H1 (cell line): ENCODE results near the gene ACVR2B. TPM values are rescaled to one million over a fixed set of nuclear protein-coding genes. Genes with fewer than 3 reads are reported as not detected.

ENCODE experiments used
- CTCF ChIA-PET: fragments of 300-600 bp; sonication (Branson Sonifier 250); formaldehyde crosslinking; loops from one replicate; lab custom pipeline; 2021; ENCODE audit not compliant: partially characterized antibody; lab: Charles Lee
- POLR2A ChIA-PET: fragments of 300-600 bp; sonication (Branson Sonifier 250); formaldehyde crosslinking; loops from one replicate; lab custom pipeline; 2021; ENCODE audit warnings: inconsistent platforms; ENCODE audit not compliant: partially characterized antibody; lab: Charles Lee
- DNase-seq, 2 experiments: peaks; one replicate each; pipeline versions ENCODE4 v3.0.0 to v3.0.0-alpha.2; 2010 to 2022; ENCODE audit warnings: low spot score in 2 of 2, low read depth in 1 of 2, mixed read lengths in 1 of 2
- FAIRE-seq: peaks from 2 replicates; lab custom pipeline; 2011; peaks lifted over from hg19 to GRCh38; lab: Jason Lieb, UNC
- H2AFZ ChIP-seq: 2 replicates; pipeline ENCODE4 v1.8.1; 2012; ENCODE audit warnings: low read length, inconsistent platforms
- H2AK5ac ChIP-seq: 2 replicates; pipeline ENCODE4 v1.6.1; 2013; ENCODE audit warnings: low read depth, low read length
- H2BK120ac ChIP-seq: replicated peaks from 2 replicates; pipeline ENCODE3; 2013; ENCODE audit warnings: low read depth, low read length, inconsistent platforms
- H2BK12ac ChIP-seq: 2 replicates; pipeline ENCODE4 v1.6.1; 2013; ENCODE audit warnings: low read depth, low read length
- H2BK15ac ChIP-seq: 2 replicates; pipeline ENCODE4 v1.6.1; 2013; ENCODE audit warnings: low read length
- H2BK20ac ChIP-seq: 2 replicates; pipeline ENCODE4 v1.6.1; 2013; ENCODE audit warnings: low read length
- H2BK5ac ChIP-seq: 2 replicates; pipeline ENCODE4 v1.6.1; 2013; ENCODE audit warnings: low read depth, low read length
- H3K14ac ChIP-seq: 2 replicates; pipeline ENCODE4 v1.6.1; 2013; ENCODE audit warnings: inconsistent platforms; ENCODE audit not compliant: insufficient read length
- H3K18ac ChIP-seq: 2 replicates; pipeline ENCODE4 v1.6.1; 2013; ENCODE audit warnings: low read length; ENCODE audit errors: extremely low read depth
- H3K23ac ChIP-seq: 2 replicates; pipeline ENCODE4 v1.6.1; 2013; ENCODE audit warnings: inconsistent platforms; ENCODE audit not compliant: insufficient read length
- H3K23me2 ChIP-seq: 2 replicates; pipeline ENCODE4 v1.6.1; 2013; ENCODE audit warnings: low read depth, low read length
- H3K27ac ChIP-seq: 2 replicates; pipeline ENCODE4 v1.6.1; 2011; ENCODE audit warnings: low read depth, low read length, inconsistent platforms
- H3K27me3 ChIP-seq, 4 experiments: replicated peaks in 1 of 4; 1 replicate in 1 of 4; 2 replicates in 3 of 4; pipeline versions ENCODE4 v1.6.1 to v1.8.1; 2011 to 2013; ENCODE audit warnings: low read length in 3 of 4, mild to moderate bottlenecking in 3 of 4, inconsistent platforms in 2 of 4, mixed read lengths in 2 of 4, moderate library complexity in 1 of 4; ENCODE audit not compliant: control insufficient read depth in 3 of 4, insufficient read depth in 3 of 4; ENCODE audit errors: extremely low read depth in 1 of 4
- H3K36me3 ChIP-seq, 4 experiments: 2 replicates each; pipeline versions ENCODE4 v1.6.1 to v1.8.1; 2011 to 2013; ENCODE audit warnings: mild to moderate bottlenecking in 4 of 4, low read length in 3 of 4, moderate library complexity in 2 of 4, control low read depth in 1 of 4, inconsistent platforms in 1 of 4; ENCODE audit not compliant: insufficient read depth in 4 of 4, control insufficient read depth in 2 of 4
- H3K4ac ChIP-seq: replicated peaks from 2 replicates; pipeline ENCODE3; 2013; ENCODE audit warnings: low read length, low read depth, mixed read lengths, inconsistent platforms; ENCODE audit not compliant: insufficient read length
- H3K4me1 ChIP-seq, 4 experiments: replicated peaks in 1 of 4; 1 replicate in 1 of 4; 2 replicates in 3 of 4; pipeline versions ENCODE4 v1.6.1 to v1.8.1; 2011 to 2013; ENCODE audit warnings: low read length in 3 of 4, inconsistent platforms in 2 of 4, mixed read lengths in 1 of 4; ENCODE audit not compliant: insufficient read depth in 4 of 4, control insufficient read depth in 3 of 4
- H3K4me2 ChIP-seq, 2 experiments: 2 replicates each; pipeline versions ENCODE4 v1.6.1 to v1.8.1; 2011 to 2013; ENCODE audit warnings: low read depth in 2 of 2, low read length in 2 of 2, control low read depth in 1 of 2, inconsistent platforms in 1 of 2, mild to moderate bottlenecking in 1 of 2; ENCODE audit not compliant: insufficient read depth in 1 of 2
- H3K4me3 ChIP-seq, 4 experiments: fragments of 200-600, 300-600 bp in 1 of 4; sonication (generic), shearing (Covaris generic), sonication (Bioruptor Twin) in 1 of 4; 2 replicates each; pipeline versions ENCODE4 v1.5.1 to v1.8.1; 2011 to 2016; ENCODE audit warnings: low read length in 4 of 4, low read depth in 3 of 4, control low read depth in 2 of 4, inconsistent platforms in 2 of 4, mild to moderate bottlenecking in 2 of 4, mixed read lengths in 1 of 4, moderate library complexity in 1 of 4; ENCODE audit not compliant: insufficient read depth in 2 of 4; ENCODE audit errors: extremely low read depth in 1 of 4
- H3K56ac ChIP-seq: replicated peaks from 2 replicates; pipeline ENCODE3; 2013; ENCODE audit warnings: low read depth, mild to moderate bottlenecking, mixed read lengths, low read length, inconsistent platforms; ENCODE audit not compliant: insufficient read length
- H3K79me1 ChIP-seq: 2 replicates; pipeline ENCODE4 v1.6.1; 2013; ENCODE audit warnings: low read depth, low read length, control low read depth
- H3K79me2 ChIP-seq, 2 experiments: 2 replicates each; pipeline versions ENCODE4 v1.6.1 to v1.8.1; 2012 to 2013; ENCODE audit warnings: low read length in 2 of 2, mild to moderate bottlenecking in 2 of 2, inconsistent platforms in 1 of 2; ENCODE audit not compliant: insufficient read depth in 2 of 2, control insufficient read depth in 1 of 2
- H3K9ac ChIP-seq, 4 experiments: replicated peaks in 1 of 4; 1 replicate in 1 of 4; 2 replicates in 3 of 4; pipeline versions ENCODE4 v1.6.1 to v1.8.1; 2011 to 2013; ENCODE audit warnings: low read depth in 3 of 4, low read length in 3 of 4, control low read depth in 2 of 4, mild to moderate bottlenecking in 2 of 4, moderate library complexity in 2 of 4, inconsistent platforms in 1 of 4; ENCODE audit errors: extremely low read depth in 1 of 4
- H3K9me3 ChIP-seq, 2 experiments: 2 replicates each; pipeline versions ENCODE4 v1.6.1 to v1.8.1; 2012 to 2013; ENCODE audit warnings: mild to moderate bottlenecking in 2 of 2, moderate library complexity in 2 of 2, control low read depth in 1 of 2, inconsistent platforms in 1 of 2, low read depth in 1 of 2, low read length in 1 of 2, mixed read lengths in 1 of 2; ENCODE audit not compliant: insufficient read depth in 2 of 2
- H4K20me1 ChIP-seq, 2 experiments: replicated peaks in 1 of 2; 2 replicates each; pipeline versions ENCODE3 to v1.8.1; 2011 to 2013; ENCODE audit warnings: inconsistent platforms in 2 of 2, low read length in 2 of 2, mild to moderate bottlenecking in 1 of 2; ENCODE audit not compliant: insufficient read depth in 2 of 2, control insufficient read depth in 1 of 2
- H4K5ac ChIP-seq: 2 replicates; pipeline ENCODE4 v1.6.1; 2013; ENCODE audit warnings: low read length, low read depth, mixed read lengths, inconsistent platforms; ENCODE audit not compliant: insufficient read length
- H4K8ac ChIP-seq: 2 replicates; pipeline ENCODE4 v1.8.0; 2013; ENCODE audit warnings: mild to moderate bottlenecking, moderate library complexity, low read length, inconsistent platforms; ENCODE audit not compliant: insufficient read depth; ENCODE audit errors: extremely low read depth
- H4K91ac ChIP-seq: replicated peaks from 2 replicates; pipeline ENCODE3; 2013; ENCODE audit warnings: low read length, mixed read lengths, inconsistent platforms; ENCODE audit not compliant: insufficient read length
- HDAC6 ChIP-seq: IDR thresholded peaks from one replicate; pipeline ENCODE4 v1.7.1; 2012; ENCODE audit warnings: low read depth, mild to moderate bottlenecking, inconsistent platforms, low read length, moderate library complexity
- WGBS, 2 experiments: shearing (Covaris generic) in 1 of 2; methylation state at CpG; one replicate each; pipeline versions ENCODE4 v1.1.6 to v1.1.7; 2013 to 2015; ENCODE audit warnings: low lambda C conversion rate in 2 of 2, mixed read lengths in 2 of 2, inconsistent platforms in 1 of 2, low coverage in 1 of 2, missing lambda C conversion rate in 1 of 2; ENCODE audit not compliant: insufficient replicate concordance in 2 of 2, insufficient coverage in 1 of 2, insufficient read length in 1 of 2; ENCODE audit errors: extremely low coverage in 1 of 2, missing lambda C conversion rate in 1 of 2; 5-methylcytosine and 5-hydroxymethylcytosine counted together
- polyA plus RNA-seq, 7 experiments: library from polyadenylated mRNA; depleted of rRNA in 3 of 7; stranded (reverse) in 5 of 7; unstranded in 2 of 7; fragments of >200 nt in 5 of 7; fragments of 200-250 nt in 2 of 7; gene quantifications; 1 replicate in 5 of 7; 2 replicates in 1 of 7; 4 replicates in 1 of 7; pipeline versions ENCODE4 v1.2.1 to v1.2.3, GENCODE V29; 2011 to 2013; ENCODE audit warnings: missing spikeins in 2 of 7, mixed read lengths in 2 of 7
- total RNA-seq: library from RNA; stranded (reverse); fragmentation: NEBNext Ultra II Directional; extraction: Animal tissue kit (Norgen Biotek cat#: 25700); gene quantifications from 2 replicates; pipeline ENCODE4 v1.2.1, GENCODE V29; 2021
- TF ChIP-seq, protein P1 (sequence below), 3 experiments: IDR thresholded peaks; 1 replicate in 2 of 3; 2 replicates in 1 of 3; pipeline versions ENCODE4 v1.5.1 to v1.6.1; 2011; ENCODE audit warnings: low read length in 3 of 3, mild to moderate bottlenecking in 3 of 3, inconsistent platforms in 2 of 3, low read depth in 1 of 3, moderate library complexity in 1 of 3; ENCODE audit not compliant: insufficient read depth in 1 of 3; ENCODE audit errors: control extremely low read depth in 1 of 3
- TF ChIP-seq, protein P2 (sequence below): IDR thresholded peaks from 2 replicates; pipeline ENCODE4 v1.6.1; 2011; ENCODE audit warnings: low read depth, mild to moderate bottlenecking, low read length; ENCODE audit not compliant: insufficient read depth

Gene ACVR2B
- total and polyA plus RNA-seq, 2 of the 8 experiments (the other 6 are each of a cell fraction or from before 2014, with no cell fraction given) = 24.7 to 109 TPM

DNA sequence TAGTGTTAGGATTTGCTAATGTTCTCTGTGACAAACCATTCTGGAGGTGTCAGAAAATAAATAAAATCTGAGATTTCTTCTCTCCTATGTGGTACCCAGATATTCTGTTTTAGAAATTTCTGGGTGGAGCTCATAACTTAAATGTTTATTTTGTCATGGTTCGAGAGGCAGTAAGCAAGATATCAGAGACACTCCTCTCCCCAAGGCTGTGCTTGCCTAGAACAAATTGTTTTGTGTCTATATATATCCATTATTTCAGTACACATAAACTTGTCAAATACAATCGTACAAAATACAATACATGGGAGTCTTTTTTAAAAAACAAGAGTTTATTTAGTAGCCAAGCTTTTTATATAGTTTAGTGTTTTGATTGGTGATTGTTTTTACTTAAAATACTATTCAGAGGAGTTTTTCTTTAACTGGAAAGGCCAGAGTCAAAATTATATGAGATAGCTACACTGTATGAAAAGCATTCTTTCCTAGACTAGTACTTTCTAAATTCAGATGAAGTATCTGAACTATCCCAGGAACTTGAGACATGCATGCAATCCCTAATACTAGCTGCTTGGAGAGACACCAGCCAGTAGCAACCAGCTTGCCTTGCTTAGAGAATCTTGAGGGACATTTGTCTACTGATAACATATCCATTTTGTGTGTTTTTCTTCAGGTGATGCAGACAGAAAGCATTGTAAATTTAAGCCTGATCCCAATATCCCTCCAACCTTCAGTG, 47.2 kb downstream of the ACVR2B start:
- Histone ChIP-seq H3K4ac (no peak overlapping the region), H3K18ac (no peak overlapping the region), H4K20me1 (no peaks in the 10 kb centered on the region), H3K79me1 (no peaks in the 10 kb centered on the region), H2AK5ac (no peak overlapping the region), H3K27ac (no peak overlapping the region), H3K4me1 (peaks cover 0 to 2% (median 0%) of the 10 kb centered on the region in 4 experiments; a peak in 1 of 7 replicates), H3K79me2 (no peaks in the 10 kb centered on the region), H3K23ac (no peak overlapping the region), H4K8ac (no peak overlapping the region), H2BK15ac (no peak overlapping the region), H2BK5ac (no peak overlapping the region), H3K9me3 (no peaks in the 10 kb centered on the region), H2AFZ (no peak overlapping the region), H3K56ac (no peak overlapping the region), H2BK12ac (no peak overlapping the region), H4K5ac (no peak overlapping the region), H3K14ac (no peak overlapping the region), H4K91ac (no peak overlapping the region)
- ChIA-PET POLR2A (no interaction called here), CTCF (interaction anchor here (0.9 to 2.9 kb wide), 6 partner anchors 9 to 219 kb away, joined by 3 to 17 read pairs (median 4); partner anchors contain the start of gene SLC22A14)
- WGBS, 2 experiments = 95% methylated on average over 2 of the region's 2 CpGs; no CpG with 5 or more reads in 1 of the 2 experiments
- FAIRE-seq = no peak
- TF ChIP-seq, protein P1, sequence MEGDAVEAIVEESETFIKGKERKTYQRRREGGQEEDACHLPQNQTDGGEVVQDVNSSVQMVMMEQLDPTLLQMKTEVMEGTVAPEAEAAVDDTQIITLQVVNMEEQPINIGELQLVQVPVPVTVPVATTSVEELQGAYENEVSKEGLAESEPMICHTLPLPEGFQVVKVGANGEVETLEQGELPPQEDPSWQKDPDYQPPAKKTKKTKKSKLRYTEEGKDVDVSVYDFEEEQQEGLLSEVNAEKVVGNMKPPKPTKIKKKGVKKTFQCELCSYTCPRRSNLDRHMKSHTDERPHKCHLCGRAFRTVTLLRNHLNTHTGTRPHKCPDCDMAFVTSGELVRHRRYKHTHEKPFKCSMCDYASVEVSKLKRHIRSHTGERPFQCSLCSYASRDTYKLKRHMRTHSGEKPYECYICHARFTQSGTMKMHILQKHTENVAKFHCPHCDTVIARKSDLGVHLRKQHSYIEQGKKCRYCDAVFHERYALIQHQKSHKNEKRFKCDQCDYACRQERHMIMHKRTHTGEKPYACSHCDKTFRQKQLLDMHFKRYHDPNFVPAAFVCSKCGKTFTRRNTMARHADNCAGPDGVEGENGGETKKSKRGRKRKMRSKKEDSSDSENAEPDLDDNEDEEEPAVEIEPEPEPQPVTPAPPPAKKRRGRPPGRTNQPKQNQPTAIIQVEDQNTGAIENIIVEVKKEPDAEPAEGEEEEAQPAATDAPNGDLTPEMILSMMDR (IDR thresholded peaks at IDR 0.05; ENCODE audit: control extremely low read depth in 1 of 3, insufficient read depth in 1 of 3, low read depth in 1 of 3, low read length in 3 of 3) = no peak
- no peak for TF ChIP-seq HDAC6
- TF ChIP-seq, protein P2, sequence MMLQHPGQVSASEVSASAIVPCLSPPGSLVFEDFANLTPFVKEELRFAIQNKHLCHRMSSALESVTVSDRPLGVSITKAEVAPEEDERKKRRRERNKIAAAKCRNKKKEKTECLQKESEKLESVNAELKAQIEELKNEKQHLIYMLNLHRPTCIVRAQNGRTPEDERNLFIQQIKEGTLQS = no peak
- TF ChIP-seq, all 59 proteins: peak for 0
- no peak for DNase-seq
- Histone ChIP-seq H2BK120ac (no peak overlapping the region), H3K27me3 (no peaks in the 10 kb centered on the region), H2BK20ac (no peak overlapping the region), H3K4me2 (no peak overlapping the region), H3K9ac (no peak overlapping the region), H3K36me3 (peaks cover 0 to 31% (median 6%) of the 10 kb centered on the region in 4 experiments; a peak in 5 of 8 replicates), H3K23me2 (no peaks in the 10 kb centered on the region), H3K4me3 (no peak overlapping the region)
